ENCODE data around the gene RNF181. TPM values are rescaled to one million over a fixed set of nuclear protein-coding genes. Genes with fewer than 3 reads are reported as not detected.
"Not testable (repeated sequence)": the region's sequence is repeated elsewhere in the genome, so short reads cannot be mapped to it uniquely, and the experiment has no call there.

Gene RNF181
- total RNA-seq, 2 experiments from 2014 or later = 91.0 to 104 TPM

- H3K36me3 Mint-ChIP-seq (ENCODE audit: low read depth) = peaks cover 34% of the 10 kb centered on the region
- H3K9me3 Mint-ChIP-seq (ENCODE audit: insufficient read depth) = no peaks in the 10 kb centered on the region
- peaks cover 6% of the 10 kb centered on the region for H3K4me1 Mint-ChIP-seq (ENCODE audit: low read depth)
- H3K27me3 Mint-ChIP-seq (ENCODE audit: low read depth) = no peaks in the 10 kb centered on the region
- DNase-seq (no peak), ATAC-seq (no peak)
- no peak overlapping the region for H3K27ac Mint-ChIP-seq
- no peak overlapping the region for H3K4me3 Mint-ChIP-seq
- ChIA-PET POLR2A (interaction anchor here (4.7 to 7.1 kb wide), 2 partner anchors 14 to 133 kb away, joined by 39 to 51 read pairs; partner anchors contain the start of genes MAT2A and SH2D6), CTCF (interaction anchor here (1.0 to 7.6 kb wide), 6 partner anchors 10 to 233 kb away, joined by 3 to 263 read pairs (median 44); partner anchors contain the start of genes MAT2A and SH2D6)
These were observed 42.4 kb upstream of the RNF181 start for GRCh38 chr2:85553184-85553583.

DNA sequence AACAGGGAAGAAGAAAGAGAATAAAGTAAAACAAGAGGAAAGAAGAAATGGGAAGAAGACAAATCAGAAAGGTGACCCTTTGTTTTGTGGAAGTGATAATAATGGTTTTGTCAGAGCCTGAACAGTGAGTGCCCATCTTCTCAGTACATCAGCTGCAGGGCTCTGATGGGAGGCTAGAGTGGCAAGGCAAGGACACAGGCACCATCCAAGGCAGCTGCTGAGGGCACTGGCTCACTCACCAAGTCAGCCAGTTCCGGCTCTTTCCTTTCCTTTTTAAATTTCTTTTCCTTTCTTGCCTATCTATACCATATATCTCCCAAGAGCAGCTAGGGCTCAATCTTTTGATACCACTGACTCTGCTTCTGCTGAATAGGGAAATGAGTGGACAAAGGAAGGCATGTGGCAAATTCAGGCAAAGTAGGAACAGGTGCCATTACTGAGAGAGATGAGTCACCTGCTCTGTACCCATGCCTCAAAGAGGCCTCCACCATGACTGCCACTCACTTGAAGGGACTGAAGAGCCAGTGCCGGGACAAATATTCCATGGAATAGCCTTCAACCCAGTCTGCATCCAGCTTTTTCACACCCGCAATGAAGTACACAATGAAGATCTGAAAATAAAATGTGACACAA, 40.4 kb upstream of the RNF181 start:
- H3K9me3 Mint-ChIP-seq (ENCODE audit: insufficient read depth) = no peaks in the 10 kb centered on the region
- DNase-seq (no peak), ATAC-seq (no peak)
- POLR2A ChIA-PET = interaction anchor here (1.1 to 4.7 kb wide), 3 partner anchors 12 to 233 kb away, joined by 3 to 39 read pairs (median 13); partner anchors contain the start of gene SH2D6
- H3K4me3 Mint-ChIP-seq = no peak overlapping the region
- CTCF ChIA-PET = interaction anchor here (0.9 to 7.6 kb wide), 8 partner anchors 17 to 165 kb away, joined by 3 to 263 read pairs (median 12); partner anchors contain the start of genes MAT2A and SH2D6
- no peak overlapping the region for H3K27ac Mint-ChIP-seq
- peaks cover 19% of the 10 kb centered on the region for H3K4me1 Mint-ChIP-seq (ENCODE audit: low read depth)
- H3K36me3 Mint-ChIP-seq (ENCODE audit: low read depth) = peaks cover 36% of the 10 kb centered on the region
- no peaks in the 10 kb centered on the region for H3K27me3 Mint-ChIP-seq (ENCODE audit: low read depth)

GRCh38 chr2:85557130-85557529, 38.4 kb upstream of the RNF181 start:
- Mint-ChIP-seq H3K27ac (no peak overlapping the region), H3K4me1 (ENCODE audit: low read depth) (peaks cover 31% of the 10 kb centered on the region), H3K36me3 (ENCODE audit: low read depth) (peaks cover 27% of the 10 kb centered on the region), H3K9me3 (ENCODE audit: insufficient read depth) (no peaks in the 10 kb centered on the region), H3K4me3 (no peak overlapping the region), H3K27me3 (ENCODE audit: low read depth) (no peaks in the 10 kb centered on the region)
- ATAC-seq = no peak
- CTCF ChIA-PET = interaction anchor here (0.8 to 2.7 kb wide), 7 partner anchors 12 to 257 kb away, joined by 3 to 22 read pairs (median 3); no protein-coding TSS in a partner anchor
- DNase-seq = no peak
- POLR2A ChIA-PET = interaction anchor here (0.6 to 3.8 kb wide), 5 partner anchors 11 to 1229 kb away, joined by 3 to 13 read pairs (median 5); partner anchors contain the start of gene MAT2A

- peaks cover 31% of the 10 kb centered on the region for H3K4me1 Mint-ChIP-seq (ENCODE audit: low read depth)
- H3K27me3 Mint-ChIP-seq (ENCODE audit: low read depth) = no peaks in the 10 kb centered on the region
- ATAC-seq (no peak), DNase-seq (no peak)
- POLR2A ChIA-PET = interaction anchor here (2.0 kb wide), 1 partner anchor 19 kb away, joined by 7 read pairs; the partner anchor contains the start of gene MAT2A
- H3K27ac Mint-ChIP-seq = no peak overlapping the region
- H3K9me3 Mint-ChIP-seq (ENCODE audit: insufficient read depth) = no peaks in the 10 kb centered on the region
- CTCF ChIA-PET = interaction anchor here (4.9 kb wide), 1 partner anchor 138 kb away, joined by 28 read pairs; the partner anchor contains the start of gene SH2D6
- no peak overlapping the region for H3K4me3 Mint-ChIP-seq
- H3K36me3 Mint-ChIP-seq (ENCODE audit: low read depth) = peaks cover 19% of the 10 kb centered on the region
These were observed 37.4 kb upstream of the RNF181 start for GRCh38 chr2:85558160-85558559.

DNA sequence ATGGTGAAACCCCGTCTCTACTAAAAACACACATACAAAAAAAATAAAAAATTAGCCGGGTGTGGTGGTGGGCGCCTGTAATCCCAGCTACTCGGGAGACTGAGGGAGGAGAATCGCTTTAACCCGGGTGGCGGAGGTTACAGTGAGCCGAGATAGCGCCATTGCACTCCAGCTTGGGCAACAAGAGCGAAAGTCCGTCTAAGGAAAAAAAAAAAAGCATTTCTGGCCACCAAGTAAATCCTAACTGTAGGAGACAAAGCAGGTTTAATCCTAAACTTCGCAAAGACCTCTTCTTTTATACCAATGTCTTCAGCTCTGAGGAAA, 35.2 kb upstream of the RNF181 start:
- ChIA-PET POLR2A (interaction anchor here (0.7 to 2.1 kb wide), 10 partner anchors 10 to 1193 kb away, joined by 3 to 13 read pairs (median 4); partner anchors contain the start of genes MAT2A, RNF181, SH2D6 and VAMP5), CTCF (interaction anchor here (0.6 to 4.9 kb wide), 6 partner anchors 9 to 260 kb away, joined by 3 to 32 read pairs (median 3); partner anchors contain the start of gene SH2D6)
- H3K36me3 Mint-ChIP-seq (ENCODE audit: low read depth) = peaks cover 12% of the 10 kb centered on the region
- H3K9me3 Mint-ChIP-seq (ENCODE audit: insufficient read depth); ATAC-seq; DNase-seq; H3K27me3 Mint-ChIP-seq (ENCODE audit: low read depth): not testable (repeated sequence)
- H3K4me3 Mint-ChIP-seq = peak overlapping the region; percentile 99
- H3K4me1 Mint-ChIP-seq (ENCODE audit: low read depth) = peaks cover 38% of the 10 kb centered on the region
- peak overlapping the region; percentile 99 for H3K27ac Mint-ChIP-seq

GRCh38 chr2:85560812-85561279, 34.7 kb upstream of the RNF181 start:
- Mint-ChIP-seq H3K36me3 (ENCODE audit: low read depth) (peaks cover 11% of the 10 kb centered on the region), H3K27ac (peak overlapping the region; percentile 99), H3K4me1 (ENCODE audit: low read depth) (peaks cover 38% of the 10 kb centered on the region), H3K27me3 (ENCODE audit: low read depth) (no peaks in the 10 kb centered on the region), H3K9me3 (ENCODE audit: insufficient read depth) (no peaks in the 10 kb centered on the region), H3K4me3 (peak overlapping the region; percentile 99)
- peak; percentile 26 for ATAC-seq
- POLR2A ChIA-PET = interaction anchor here (0.6 to 2.1 kb wide), 13 partner anchors 9 to 1193 kb away, joined by 3 to 13 read pairs (median 4); partner anchors contain the start of genes C2orf68, ELMOD3, MAT2A and RETSAT
- peak; percentile 37 for DNase-seq
- CTCF ChIA-PET = interaction anchor here (0.6 to 4.9 kb wide), 7 partner anchors 9 to 261 kb away, joined by 3 to 32 read pairs (median 3); partner anchors contain the start of genes MAT2A and SH2D6

GRCh38 chr2:85561280-85562212, 34.0 kb upstream of the RNF181 start, which contains the start of gene GGCX:
TSS of gene GGCX (minus strand) at chr2:85561493. CDS start at chr2:85561428, 65 bp downstream.
- ChIA-PET POLR2A (interaction anchor here (0.6 to 2.1 kb wide), 13 partner anchors 9 to 245 kb away, joined by 3 to 13 read pairs (median 4); partner anchors contain the start of genes C2orf68, ELMOD3, RETSAT and RNF181), CTCF (interaction anchor here (0.6 to 4.9 kb wide), 7 partner anchors 10 to 146 kb away, joined by 3 to 32 read pairs (median 3); partner anchors contain the start of genes MAT2A and SH2D6)

DNA sequence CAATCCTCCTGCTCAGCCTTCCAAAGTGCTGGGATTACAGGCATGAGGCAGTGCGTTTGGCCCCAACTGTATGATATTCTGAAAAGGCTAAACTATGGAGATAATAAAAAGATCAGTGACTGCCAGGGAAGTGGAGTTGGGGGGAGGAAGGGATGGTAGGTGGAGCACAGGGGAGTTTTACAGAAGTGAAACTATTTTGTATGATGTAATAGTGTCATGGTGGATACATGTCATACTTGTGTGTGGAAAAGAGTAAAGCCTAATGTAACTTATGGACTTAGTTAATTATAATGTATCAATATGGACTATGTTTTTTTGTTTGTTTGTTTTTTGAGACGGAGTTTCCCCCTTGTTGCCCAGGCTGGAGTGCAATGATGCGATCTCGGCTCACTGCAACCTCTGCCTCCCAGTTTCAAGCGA, 31.4 kb upstream of the RNF181 start:
- Mint-ChIP-seq H3K27ac (peak overlapping the region; percentile 7), H3K4me3 (no peak overlapping the region), H3K4me1 (ENCODE audit: low read depth) (peaks cover 33% of the 10 kb centered on the region), H3K36me3 (ENCODE audit: low read depth) (peaks cover 2% of the 10 kb centered on the region), H3K9me3 (ENCODE audit: insufficient read depth) (no peaks in the 10 kb centered on the region), H3K27me3 (ENCODE audit: low read depth) (no peaks in the 10 kb centered on the region)
- POLR2A ChIA-PET = interaction anchor here (0.6 to 1.3 kb wide), 2 partner anchors 31 to 111 kb away, joined by 3 to 4 read pairs; partner anchors contain the start of gene RNF181
- no peak for ATAC-seq
- CTCF ChIA-PET = interaction anchor here (3.8 kb wide), 1 partner anchor 12 kb away, joined by 10 read pairs; no protein-coding TSS in a partner anchor
- DNase-seq = no peak

More at GRCh38 chr2:85561280-85562212, 34.0 kb upstream of the RNF181 start, which contains the start of gene GGCX:
- ATAC-seq (peak; percentile 97), DNase-seq (peak; percentile 97)
- peaks cover 38% of the 10 kb centered on the region for H3K4me1 Mint-ChIP-seq (ENCODE audit: low read depth)
- peak within 1 kb of the TSS; percentile 99 for H3K4me3 Mint-ChIP-seq
- H3K27ac Mint-ChIP-seq = peak within 1 kb of the TSS; percentile 99
- peaks cover 11% of the 10 kb centered on the region for H3K36me3 Mint-ChIP-seq (ENCODE audit: low read depth)
- no peaks in the 10 kb centered on the region for H3K27me3 Mint-ChIP-seq (ENCODE audit: low read depth)
- no peaks in the 10 kb centered on the region for H3K9me3 Mint-ChIP-seq (ENCODE audit: insufficient read depth)

GRCh38 chr2:85566265-85566664, 29.3 kb upstream of the RNF181 start:
- CTCF ChIA-PET = interaction anchor here (1.4 to 3.8 kb wide), 2 partner anchors 14 to 19 kb away, joined by 4 to 10 read pairs; no protein-coding TSS in a partner anchor
- Mint-ChIP-seq H3K27me3 (ENCODE audit: low read depth) (peaks cover 11% of the 10 kb centered on the region), H3K36me3 (ENCODE audit: low read depth) (no peaks in the 10 kb centered on the region), H3K9me3 (ENCODE audit: insufficient read depth) (no peaks in the 10 kb centered on the region), H3K4me3 (no peak overlapping the region), H3K4me1 (ENCODE audit: low read depth) (peaks cover 16% of the 10 kb centered on the region), H3K27ac (no peak overlapping the region)
- DNase-seq (no peak), ATAC-seq (no peak)
- POLR2A ChIA-PET = interaction anchor here (0.9 to 1.7 kb wide), 3 partner anchors 159 to 238 kb away, joined by 3 to 6 read pairs (median 3); partner anchors contain the start of genes ELMOD3, RETSAT and TGOLN2

GRCh38 chr2:85575739-85576138, 19.8 kb upstream of the RNF181 start:
- CTCF ChIA-PET = no interaction called here
- ATAC-seq = no peak
- Mint-ChIP-seq H3K27ac (no peak overlapping the region), H3K27me3 (ENCODE audit: low read depth) (peaks cover 11% of the 10 kb centered on the region), H3K4me1 (ENCODE audit: low read depth) (peaks cover 26% of the 10 kb centered on the region), H3K36me3 (ENCODE audit: low read depth) (peaks cover 19% of the 10 kb centered on the region), H3K9me3 (ENCODE audit: insufficient read depth) (no peaks in the 10 kb centered on the region), H3K4me3 (no peak overlapping the region)
- DNase-seq = no peak
- POLR2A ChIA-PET = no interaction called here

Measured in activated CD8-positive, alpha-beta T cell treated with anti-CD3 and anti-CD28 coated beads, Interleukin-2, amount 10 ng/mL, durations not matched to agents 7 days and 5 days (primary cell).